HepG2 (cell line): Measurements from ENCODE around the gene ACBD6. TPM values are rescaled to one million over a fixed set of nuclear protein-coding genes. Genes with fewer than 3 reads are reported as not detected.

ENCODE experiments used
- ARNTL ChIP-seq: sonication (generic); formaldehyde crosslinking; IDR thresholded peaks from 2 replicates; pipeline ENCODE4 v1.4.0; 2020; ENCODE audit warnings: mild to moderate bottlenecking, missing genetic modification reagents
- ATF7 ChIP-seq, 2 experiments: fragments of 450-650 bp in 1 of 2; sonication (generic) in 1 of 2; formaldehyde crosslinking in 1 of 2; IDR thresholded peaks; 2 replicates each; pipeline versions ENCODE4 v1.4.0 to v1.6.1; 2016 to 2020; ENCODE audit warnings: antibody characterized with exemption in 1 of 2, mild to moderate bottlenecking in 1 of 2, missing genetic modification reagents in 1 of 2
- KLF6 ChIP-seq: IDR thresholded peaks from 2 replicates; pipeline ENCODE4 v1.8.0; 2016; ENCODE audit warnings: missing biosample characterization, missing genetic modification reagents
- MED8 ChIP-seq: sonication (generic); formaldehyde crosslinking; IDR thresholded peaks from 2 replicates; pipeline ENCODE4 v1.8.1; 2023; ENCODE audit warnings: mild to moderate bottlenecking, missing genetic modification reagents; ENCODE audit not compliant: insufficient replicate concordance
- REXO4 ChIP-seq: sonication (generic); formaldehyde crosslinking; IDR thresholded peaks from 2 replicates; pipeline ENCODE4 v1.8.0; 2022; ENCODE audit warnings: missing genetic modification reagents, mild to moderate bottlenecking, borderline replicate concordance
- RFX1 ChIP-seq: fragments of 450-650 bp; IDR thresholded peaks from 2 replicates; pipeline ENCODE4 v1.6.1; 2017
- SP5 ChIP-seq: IDR thresholded peaks from 2 replicates; pipeline ENCODE4 v1.6.1; 2016; ENCODE audit warnings: low read depth, borderline replicate concordance
- SPEN ChIP-seq: sonication (generic); formaldehyde crosslinking; IDR thresholded peaks from 2 replicates; pipeline ENCODE4 v1.5.1; 2020; ENCODE audit warnings: low read depth, mild to moderate bottlenecking, missing genetic modification reagents
- YEATS4 ChIP-seq: sonication (generic); formaldehyde crosslinking; IDR thresholded peaks from 2 replicates; pipeline ENCODE4 v1.4.0; 2020; ENCODE audit warnings: missing genetic modification reagents, borderline replicate concordance
- ZBTB7A ChIP-seq: sonication (generic); formaldehyde crosslinking; IDR thresholded peaks from 2 replicates; pipeline ENCODE4 v1.8.0; 2022; ENCODE audit warnings: mild to moderate bottlenecking, missing genetic modification reagents
- ZC3H13 ChIP-seq: sonication (generic); formaldehyde crosslinking; IDR thresholded peaks from 2 replicates; pipeline ENCODE4 v1.8.1; 2023; ENCODE audit warnings: mild to moderate bottlenecking, missing genetic modification reagents, moderate library complexity
- ZNF251 ChIP-seq: sonication (generic); formaldehyde crosslinking; IDR thresholded peaks from 2 replicates; pipeline ENCODE4 v1.9.0; 2021; ENCODE audit warnings: mild to moderate bottlenecking, missing genetic modification reagents
- ZNF362 ChIP-seq: sonication (generic); formaldehyde crosslinking; IDR thresholded peaks from 2 replicates; pipeline ENCODE4 v1.4.0; 2020; ENCODE audit warnings: missing genetic modification reagents, mild to moderate bottlenecking, borderline replicate concordance
- ZNF567 ChIP-seq: sonication (generic); formaldehyde crosslinking; IDR thresholded peaks from 2 replicates; pipeline ENCODE4 v1.8.1; 2023; ENCODE audit warnings: mild to moderate bottlenecking, missing genetic modification reagents, borderline replicate concordance
- ZNF678 ChIP-seq: sonication (generic); formaldehyde crosslinking; IDR thresholded peaks from 2 replicates; pipeline ENCODE4 v1.4.0; 2020; ENCODE audit warnings: mild to moderate bottlenecking, missing genetic modification reagents
- polyA plus RNA-seq, 8 experiments: library from polyadenylated mRNA; depleted of rRNA in 3 of 8; stranded (reverse) in 7 of 8; unstranded in 1 of 8; fragments of >200 nt; fragmentation: Illumina TruSeq in 4 of 8; extraction: Trizol in 4 of 8; gene quantifications; 2 replicates each; pipeline versions ENCODE4 v1.2.1 to v1.2.3, GENCODE V29; 2011 to 2016; ENCODE audit warnings: low read depth in 4 of 8, missing spikeins in 1 of 8, mixed read lengths in 1 of 8; ENCODE audit not compliant: insufficient read depth in 1 of 8
- total RNA-seq, 5 experiments: library from RNA; depleted of rRNA; stranded (reverse); fragments of >200 nt; fragmentation: Illumina TruSeq; extraction: Trizol; gene quantifications; 2 replicates each; pipeline ENCODE4 v1.2.3, GENCODE V29; 2016; ENCODE audit warnings: low read depth in 1 of 5
- TF ChIP-seq, protein P1 (sequence below): sonication (generic); formaldehyde crosslinking; IDR thresholded peaks from 2 replicates; pipeline ENCODE4 v1.5.0; 2020; ENCODE audit warnings: mild to moderate bottlenecking, missing genetic modification reagents
- TF ChIP-seq, protein P2 (sequence below): sonication (generic); formaldehyde crosslinking; IDR thresholded peaks from 2 replicates; pipeline ENCODE4 v1.4.0; 2020; ENCODE audit warnings: mild to moderate bottlenecking, missing genetic modification reagents, borderline replicate concordance

ACBD6 gene
- total and polyA plus RNA-seq, 2 of the 13 experiments (the other 11 are each of a cell fraction or from before 2014, with no cell fraction given) = 33.5 to 47.2 TPM

- TF ChIP-seq ARNTL (no peak), SP5 (CRISPR knock-in tag) (0 out of 2 replicates have a peak, but pooled peaks have one; percentile 13), ZBTB7A (CRISPR knock-in tag) (peak; percentile 71; the same call in 1 of the 2 replicates), MED8 (CRISPR knock-in tag) (peak; percentile 20), ATF7 (IDR thresholded peaks at IDR 0.05) (no peak), ATF7 (CRISPR knock-in tag; IDR thresholded peaks at IDR 0.05) (no peak), SPEN (CRISPR knock-in tag) (no peak; the same call in 1 of the 2 replicates), YEATS4 (CRISPR knock-in tag) (0 out of 2 replicates have a peak, but pooled peaks have one; percentile 47), REXO4 (no peak), RFX1 (no peak), ZC3H13 (0 out of 2 replicates have a peak, but pooled peaks have one; percentile 37), ZNF251 (CRISPR knock-in tag) (no peak), KLF6 (CRISPR knock-in tag) (peak; percentile 22; the same call in 1 of the 2 replicates), ZNF567 (CRISPR knock-in tag) (no peak), ZNF362 (CRISPR knock-in tag) (no peak), ZNF678 (CRISPR knock-in tag) (no peak)
- TF ChIP-seq, protein P1, sequence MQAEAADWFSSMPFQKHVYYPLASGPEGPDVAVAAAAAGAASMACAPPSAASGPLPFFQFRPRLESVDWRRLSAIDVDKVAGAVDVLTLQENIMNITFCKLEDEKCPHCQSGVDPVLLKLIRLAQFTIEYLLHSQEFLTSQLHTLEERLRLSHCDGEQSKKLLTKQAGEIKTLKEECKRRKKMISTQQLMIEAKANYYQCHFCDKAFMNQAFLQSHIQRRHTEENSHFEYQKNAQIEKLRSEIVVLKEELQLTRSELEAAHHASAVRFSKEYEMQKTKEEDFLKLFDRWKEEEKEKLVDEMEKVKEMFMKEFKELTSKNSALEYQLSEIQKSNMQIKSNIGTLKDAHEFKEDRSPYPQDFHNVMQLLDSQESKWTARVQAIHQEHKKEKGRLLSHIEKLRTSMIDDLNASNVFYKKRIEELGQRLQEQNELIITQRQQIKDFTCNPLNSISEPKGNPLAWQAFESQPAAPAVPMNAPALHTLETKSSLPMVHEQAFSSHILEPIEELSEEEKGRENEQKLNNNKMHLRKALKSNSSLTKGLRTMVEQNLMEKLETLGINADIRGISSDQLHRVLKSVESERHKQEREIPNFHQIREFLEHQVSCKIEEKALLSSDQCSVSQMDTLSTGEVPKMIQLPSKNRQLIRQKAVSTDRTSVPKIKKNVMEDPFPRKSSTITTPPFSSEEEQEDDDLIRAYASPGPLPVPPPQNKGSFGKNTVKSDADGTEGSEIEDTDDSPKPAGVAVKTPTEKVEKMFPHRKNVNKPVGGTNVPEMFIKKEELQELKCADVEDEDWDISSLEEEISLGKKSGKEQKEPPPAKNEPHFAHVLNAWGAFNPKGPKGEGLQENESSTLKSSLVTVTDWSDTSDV (CRISPR knock-in tag) = no peak
- TF ChIP-seq, protein P2, sequence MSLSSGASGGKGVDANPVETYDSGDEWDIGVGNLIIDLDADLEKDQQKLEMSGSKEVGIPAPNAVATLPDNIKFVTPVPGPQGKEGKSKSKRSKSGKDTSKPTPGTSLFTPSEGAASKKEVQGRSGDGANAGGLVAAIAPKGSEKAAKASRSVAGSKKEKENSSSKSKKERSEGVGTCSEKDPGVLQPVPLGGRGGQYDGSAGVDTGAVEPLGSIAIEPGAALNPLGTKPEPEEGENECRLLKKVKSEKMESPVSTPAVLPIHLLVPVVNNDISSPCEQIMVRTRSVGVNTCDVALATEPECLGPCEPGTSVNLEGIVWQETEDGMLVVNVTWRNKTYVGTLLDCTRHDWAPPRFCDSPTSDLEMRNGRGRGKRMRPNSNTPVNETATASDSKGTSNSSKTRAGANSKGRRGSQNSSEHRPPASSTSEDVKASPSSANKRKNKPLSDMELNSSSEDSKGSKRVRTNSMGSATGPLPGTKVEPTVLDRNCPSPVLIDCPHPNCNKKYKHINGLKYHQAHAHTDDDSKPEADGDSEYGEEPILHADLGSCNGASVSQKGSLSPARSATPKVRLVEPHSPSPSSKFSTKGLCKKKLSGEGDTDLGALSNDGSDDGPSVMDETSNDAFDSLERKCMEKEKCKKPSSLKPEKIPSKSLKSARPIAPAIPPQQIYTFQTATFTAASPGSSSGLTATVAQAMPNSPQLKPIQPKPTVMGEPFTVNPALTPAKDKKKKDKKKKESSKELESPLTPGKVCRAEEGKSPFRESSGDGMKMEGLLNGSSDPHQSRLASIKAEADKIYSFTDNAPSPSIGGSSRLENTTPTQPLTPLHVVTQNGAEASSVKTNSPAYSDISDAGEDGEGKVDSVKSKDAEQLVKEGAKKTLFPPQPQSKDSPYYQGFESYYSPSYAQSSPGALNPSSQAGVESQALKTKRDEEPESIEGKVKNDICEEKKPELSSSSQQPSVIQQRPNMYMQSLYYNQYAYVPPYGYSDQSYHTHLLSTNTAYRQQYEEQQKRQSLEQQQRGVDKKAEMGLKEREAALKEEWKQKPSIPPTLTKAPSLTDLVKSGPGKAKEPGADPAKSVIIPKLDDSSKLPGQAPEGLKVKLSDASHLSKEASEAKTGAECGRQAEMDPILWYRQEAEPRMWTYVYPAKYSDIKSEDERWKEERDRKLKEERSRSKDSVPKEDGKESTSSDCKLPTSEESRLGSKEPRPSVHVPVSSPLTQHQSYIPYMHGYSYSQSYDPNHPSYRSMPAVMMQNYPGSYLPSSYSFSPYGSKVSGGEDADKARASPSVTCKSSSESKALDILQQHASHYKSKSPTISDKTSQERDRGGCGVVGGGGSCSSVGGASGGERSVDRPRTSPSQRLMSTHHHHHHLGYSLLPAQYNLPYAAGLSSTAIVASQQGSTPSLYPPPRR (CRISPR knock-in tag) = peak; percentile 35; the same call in 1 of the 2 replicates
Measured at GRCh38 chr1:180253585-180254495, 248.5 kb downstream of the ACBD6 start (continued).
